GM12801 (cell line): ENCODE results near the gene DHCR24.

Experiments used
- CTCF ChIP-seq: IDR thresholded peaks from one replicate; pipeline ENCODE4 v1.5.1; 2011; ENCODE audit warnings: control low read depth; ENCODE audit not compliant: insufficient read length; ENCODE audit errors: extremely low read depth

The DHCR24 gene

GRCh38 chr1:54857746-54858561 lies 29.0 kb downstream of the DHCR24 start:
- no peak for TF ChIP-seq CTCF

- TF ChIP-seq CTCF = no peak
Measured at GRCh38 chr1:54857141-54857540, 29.9 kb downstream of the DHCR24 start.

- TF ChIP-seq CTCF = no peak
Measured at GRCh38 chr1:54854381-54855020, 32.5 kb downstream of the DHCR24 start.

GRCh38 chr1:54853793-54854370 lies 33.1 kb downstream of the DHCR24 start:
- no peak for TF ChIP-seq CTCF

GRCh38 chr1:54853096-54853792 lies 33.8 kb downstream of the DHCR24 start:
- TF ChIP-seq CTCF = no peak

GRCh38 chr1:54851936-54852524 lies 35.0 kb downstream of the DHCR24 start:
- TF ChIP-seq CTCF = no peak

- no peak for TF ChIP-seq CTCF
Measured at GRCh38 chr1:54851406-54851805, 35.6 kb downstream of the DHCR24 start.
